KMS-11 (cell line): ENCODE measurements around the gene CRY2.

Experiments used
- H2AFZ ChIP-seq: fragments of 200-600 bp; sonication (generic); 2 replicates; pipeline ENCODE4 v1.6.1; 2016; ENCODE audit warnings: antibody characterized with exemption, mixed run types, low read depth
- H3K27ac ChIP-seq: fragments of 200-600 bp; sonication (generic); 2 replicates; pipeline ENCODE4 v1.6.1; 2016; ENCODE audit warnings: mild to moderate bottlenecking, mixed run types
- H3K27me3 ChIP-seq: fragments of 200-600 bp; sonication (generic); 2 replicates; pipeline ENCODE4 v1.6.1; 2017; ENCODE audit warnings: mild to moderate bottlenecking, low read depth, mixed run types, moderate library complexity; ENCODE audit not compliant: insufficient read depth
- H3K36me3 ChIP-seq: fragments of 200-600 bp; sonication (generic); 2 replicates; pipeline ENCODE4 v1.6.1; 2017; ENCODE audit warnings: mild to moderate bottlenecking, mixed run types; ENCODE audit not compliant: insufficient read depth
- H3K4me1 ChIP-seq: fragments of 200-600 bp; sonication (generic); 2 replicates; pipeline ENCODE4 v1.6.1; 2016; ENCODE audit warnings: mild to moderate bottlenecking, low read depth, mixed run types; ENCODE audit not compliant: poor library complexity, severe bottlenecking
- H3K4me2 ChIP-seq: fragments of 200-600 bp; sonication (generic); 2 replicates; pipeline ENCODE4 v1.7.0; 2016; ENCODE audit warnings: mild to moderate bottlenecking, mixed run types
- H3K4me3 ChIP-seq: fragments of 200-600 bp; sonication (generic); IDR thresholded peaks from 2 replicates; pipeline ENCODE4 v1.6.1; 2017; ENCODE audit warnings: low read depth, low read length, mixed read lengths; ENCODE audit not compliant: insufficient read depth
- H3K79me2 ChIP-seq: fragments of 200-600 bp; sonication (generic); 2 replicates; pipeline ENCODE4 v1.6.1; 2016; ENCODE audit warnings: low read depth, mixed run types; ENCODE audit not compliant: insufficient read depth
- H3K9ac ChIP-seq: fragments of 200-600 bp; sonication (generic); 2 replicates; pipeline ENCODE4 v1.6.1; 2016; ENCODE audit warnings: mild to moderate bottlenecking, mixed run types
- H4K20me1 ChIP-seq: fragments of 200-600 bp; sonication (generic); 2 replicates; pipeline ENCODE4 v1.6.1; 2016; ENCODE audit warnings: mild to moderate bottlenecking, mixed run types; ENCODE audit not compliant: insufficient read depth
- TF ChIP-seq, protein P1 (sequence below): fragments of 200-600 bp; sonication (generic); conservative IDR thresholded peaks from 2 replicates; pipeline ENCODE4 v1.6.1; 2017; ENCODE audit warnings: low read depth, mild to moderate bottlenecking, antibody characterized with exemption, low read length, moderate library complexity, mixed read lengths

The CRY2 gene

GRCh38 chr11:45931739-45932138, 84.5 kb downstream of the CRY2 start:
- Histone ChIP-seq H3K27ac (no peak overlapping the region), H3K9ac (no peak overlapping the region), H3K4me1 (peaks cover 15% of the 10 kb centered on the region), H2AFZ (no peak overlapping the region), H3K79me2 (no peaks in the 10 kb centered on the region), H3K4me2 (no peak overlapping the region), H3K27me3 (no peaks in the 10 kb centered on the region), H3K4me3 (no peak overlapping the region), H3K36me3 (no peaks in the 10 kb centered on the region), H4K20me1 (no peaks in the 10 kb centered on the region)
- TF ChIP-seq, protein P1, sequence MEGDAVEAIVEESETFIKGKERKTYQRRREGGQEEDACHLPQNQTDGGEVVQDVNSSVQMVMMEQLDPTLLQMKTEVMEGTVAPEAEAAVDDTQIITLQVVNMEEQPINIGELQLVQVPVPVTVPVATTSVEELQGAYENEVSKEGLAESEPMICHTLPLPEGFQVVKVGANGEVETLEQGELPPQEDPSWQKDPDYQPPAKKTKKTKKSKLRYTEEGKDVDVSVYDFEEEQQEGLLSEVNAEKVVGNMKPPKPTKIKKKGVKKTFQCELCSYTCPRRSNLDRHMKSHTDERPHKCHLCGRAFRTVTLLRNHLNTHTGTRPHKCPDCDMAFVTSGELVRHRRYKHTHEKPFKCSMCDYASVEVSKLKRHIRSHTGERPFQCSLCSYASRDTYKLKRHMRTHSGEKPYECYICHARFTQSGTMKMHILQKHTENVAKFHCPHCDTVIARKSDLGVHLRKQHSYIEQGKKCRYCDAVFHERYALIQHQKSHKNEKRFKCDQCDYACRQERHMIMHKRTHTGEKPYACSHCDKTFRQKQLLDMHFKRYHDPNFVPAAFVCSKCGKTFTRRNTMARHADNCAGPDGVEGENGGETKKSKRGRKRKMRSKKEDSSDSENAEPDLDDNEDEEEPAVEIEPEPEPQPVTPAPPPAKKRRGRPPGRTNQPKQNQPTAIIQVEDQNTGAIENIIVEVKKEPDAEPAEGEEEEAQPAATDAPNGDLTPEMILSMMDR = no peak

DNA sequence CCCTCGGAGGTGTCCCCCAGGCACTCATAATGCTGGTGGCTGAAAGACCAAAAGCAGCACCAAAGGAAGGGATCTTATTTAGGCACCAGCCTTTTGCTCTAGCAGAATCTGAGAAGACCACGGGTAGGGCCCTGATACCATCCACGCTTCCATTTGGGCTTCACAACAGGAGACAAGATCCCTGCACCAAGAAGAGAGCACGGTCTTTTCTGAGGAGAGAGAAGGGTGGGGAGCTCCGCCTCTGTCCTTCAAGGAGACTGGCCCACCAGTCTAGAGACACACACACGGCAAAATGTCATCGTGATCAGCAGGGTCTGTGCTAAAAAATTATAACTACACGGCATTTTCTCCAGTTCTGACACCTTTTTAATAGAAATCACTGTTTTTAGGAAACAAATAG, 84.9 kb downstream of the CRY2 start:
- Histone ChIP-seq H3K4me3 (no peak overlapping the region), H2AFZ (no peak overlapping the region), H3K4me2 (no peak overlapping the region), H3K79me2 (no peaks in the 10 kb centered on the region), H3K27ac (no peak overlapping the region), H3K9ac (no peak overlapping the region), H3K36me3 (no peaks in the 10 kb centered on the region), H3K27me3 (no peaks in the 10 kb centered on the region), H4K20me1 (no peaks in the 10 kb centered on the region), H3K4me1 (peaks cover 15% of the 10 kb centered on the region)
- TF ChIP-seq, protein P1 = no peak
